Neural progenitor cell (in vitro differentiated cells): ENCODE data around the gene SLBP. TPM values are rescaled to one million over a fixed set of nuclear protein-coding genes. Genes with fewer than 3 reads are reported as not detected.

Source experiments
- DNase-seq: peaks from one replicate; pipeline ENCODE4 v3.0.0-alpha.2; 2016; ENCODE audit warnings: low spot score
- H2AFZ ChIP-seq: fragments of 200-600 bp; sonication (generic); replicated peaks from 2 replicates; pipeline ENCODE4 v1.6.1; 2016; ENCODE audit warnings: antibody characterized with exemption
- H3F3A ChIP-seq: fragments of 200-600 bp; sonication (generic); 2 replicates; pipeline ENCODE4 v1.6.1; 2016; ENCODE audit warnings: antibody characterized with exemption, low read depth
- H3K27ac ChIP-seq: fragments of 200-600 bp; sonication (generic); 2 replicates; pipeline ENCODE4 v1.5.1; 2016; ENCODE audit warnings: mild to moderate bottlenecking
- H3K27me3 ChIP-seq: fragments of 200-600 bp; sonication (generic); 2 replicates; pipeline ENCODE4 v1.6.1; 2016; ENCODE audit warnings: mild to moderate bottlenecking, moderate library complexity
- H3K36me3 ChIP-seq: fragments of 200-600 bp; sonication (generic); 2 replicates; pipeline ENCODE4 v1.5.1; 2016
- H3K4me1 ChIP-seq: fragments of 200-600 bp; sonication (generic); 2 replicates; pipeline ENCODE4 v1.6.1; 2016; ENCODE audit warnings: mixed run types
- H3K4me2 ChIP-seq: fragments of 200-600 bp; sonication (generic); 2 replicates; pipeline ENCODE4 v1.6.1; 2016
- H3K4me3 ChIP-seq: fragments of 200-600 bp; sonication (generic); 2 replicates; pipeline ENCODE4 v1.5.1; 2016
- H3K79me2 ChIP-seq: fragments of 200-600 bp; sonication (generic); 2 replicates; pipeline ENCODE4 v1.6.1; 2016; ENCODE audit warnings: low read depth
- H3K9ac ChIP-seq: fragments of 200-600 bp; sonication (generic); 2 replicates; pipeline ENCODE4 v1.6.1; 2016
- H3K9me3 ChIP-seq: fragments of 200-600 bp; sonication (generic); 2 replicates; pipeline ENCODE4 v1.5.1; 2016; ENCODE audit warnings: low read depth
- H4K20me1 ChIP-seq: fragments of 200-600 bp; sonication (generic); 2 replicates; pipeline ENCODE4 v1.6.1; 2016; ENCODE audit warnings: low read depth
- H3K27ac Mint-ChIP-seq: 3 replicates; pipeline ENCODE4 v1.8.0; 2021; ENCODE audit warnings: mixed read lengths
- H3K27me3 Mint-ChIP-seq: 2 replicates; pipeline ENCODE4 v1.8.0; 2022; ENCODE audit warnings: low read depth, mild to moderate bottlenecking, inconsistent platforms, moderate library complexity, mixed read lengths; ENCODE audit not compliant: insufficient read depth
- H3K36me3 Mint-ChIP-seq: 3 replicates; pipeline ENCODE4 v1.8.0; 2021; ENCODE audit warnings: mixed read lengths
- H3K4me1 Mint-ChIP-seq: 3 replicates; pipeline ENCODE4 v1.8.0; 2021; ENCODE audit warnings: mixed read lengths
- H3K4me3 Mint-ChIP-seq: 3 replicates; pipeline ENCODE4 v1.8.0; 2021; ENCODE audit warnings: mild to moderate bottlenecking, moderate library complexity, mixed read lengths
- H3K9me3 Mint-ChIP-seq: 3 replicates; pipeline ENCODE4 v1.8.0; 2020; ENCODE audit warnings: mixed read lengths
- CTCF ChIP-seq: fragments of 200-600 bp; sonication (generic); IDR thresholded peaks from 2 replicates; pipeline ENCODE4 v1.5.1; 2017; ENCODE audit warnings: antibody characterized with exemption, mild to moderate bottlenecking
- EZH2 ChIP-seq: fragments of 200-600 bp; sonication (generic); IDR thresholded peaks from 2 replicates; pipeline ENCODE4 v1.6.1; 2017; ENCODE audit warnings: antibody characterized with exemption, mild to moderate bottlenecking, moderate library complexity
- EZH2phosphoT487 ChIP-seq: fragments of 200-600 bp; sonication (generic); IDR thresholded peaks from 2 replicates; pipeline ENCODE4 v1.6.1; 2017; ENCODE audit warnings: antibody characterized with exemption
- total RNA-seq: library from RNA; depleted of rRNA; stranded (reverse); fragments of >200 nt; gene quantifications from 2 replicates; pipeline ENCODE4 v1.2.3, GENCODE V29; 2015; ENCODE audit warnings: low replicate concordance

Gene SLBP
- total RNA-seq, 1 donor from 2014 or later, result 119 TPM

- no peaks in the 10 kb centered on the region for H3K4me1 ChIP-seq
- H3K4me1 Mint-ChIP-seq, result no peaks in the 10 kb centered on the region
- H3K9me3 Mint-ChIP-seq, result no peaks in the 10 kb centered on the region
- H3K9ac ChIP-seq, result no peak overlapping the region
- H3K4me3 Mint-ChIP-seq, result no peak overlapping the region
- H3K4me3 ChIP-seq, result no peak overlapping the region
- H3K27me3 ChIP-seq, result no peaks in the 10 kb centered on the region
- peaks cover 4% of the 10 kb centered on the region for H3F3A ChIP-seq
- H2AFZ ChIP-seq, result no peak overlapping the region
- no peaks in the 10 kb centered on the region for H4K20me1 ChIP-seq
- no peaks in the 10 kb centered on the region for H3K36me3 ChIP-seq
- no peak for DNase-seq
- H3K4me2 ChIP-seq, result no peak overlapping the region
- no peaks in the 10 kb centered on the region for H3K79me2 ChIP-seq
- no peaks in the 10 kb centered on the region for H3K36me3 Mint-ChIP-seq
- TF ChIP-seq CTCF (no peak), EZH2 (no peak), EZH2phosphoT487 (no peak)
- no peak overlapping the region for H3K27ac ChIP-seq
- no peaks in the 10 kb centered on the region for H3K9me3 ChIP-seq
- H3K27ac Mint-ChIP-seq, result peak overlapping the region; percentile 27
- H3K27me3 Mint-ChIP-seq, result peaks cover 2% of the 10 kb centered on the region
Measured at GRCh38 chr4:1654216-1654955, 57.7 kb downstream of the SLBP start.

GRCh38 chr4:1653776-1654175, 58.3 kb downstream of the SLBP start:
- H3K9me3 ChIP-seq, result no peaks in the 10 kb centered on the region
- no peak overlapping the region for H3K9ac ChIP-seq
- H3K79me2 ChIP-seq, result no peaks in the 10 kb centered on the region
- no peak overlapping the region for H2AFZ ChIP-seq
- H3K9me3 Mint-ChIP-seq, result no peaks in the 10 kb centered on the region
- H3K4me3 Mint-ChIP-seq, result no peak overlapping the region
- H3K27ac ChIP-seq, result no peak overlapping the region
- DNase-seq, result no peak
- peaks cover 2% of the 10 kb centered on the region for H3K27me3 Mint-ChIP-seq
- H3K27me3 ChIP-seq, result no peaks in the 10 kb centered on the region
- H3K4me3 ChIP-seq, result no peak overlapping the region
- TF ChIP-seq EZH2phosphoT487 (no peak), CTCF (no peak), EZH2 (no peak)
- no peaks in the 10 kb centered on the region for H3K36me3 Mint-ChIP-seq
- no peaks in the 10 kb centered on the region for H3K4me1 ChIP-seq
- H3K4me1 Mint-ChIP-seq, result no peaks in the 10 kb centered on the region
- no peak overlapping the region for H3K4me2 ChIP-seq
- H3K27ac Mint-ChIP-seq, result no peak overlapping the region
- H4K20me1 ChIP-seq, result no peaks in the 10 kb centered on the region
- no peaks in the 10 kb centered on the region for H3K36me3 ChIP-seq
- peaks cover 4% of the 10 kb centered on the region for H3F3A ChIP-seq

GRCh38 chr4:1652088-1652487, 60.0 kb downstream of the SLBP start:
- Histone ChIP-seq H3K27me3 (no peaks in the 10 kb centered on the region), H3K4me3 (no peak overlapping the region), H3K4me2 (no peak overlapping the region), H3K36me3 (no peaks in the 10 kb centered on the region), H4K20me1 (no peaks in the 10 kb centered on the region), H3F3A (peaks cover 4% of the 10 kb centered on the region), H3K9me3 (no peaks in the 10 kb centered on the region), H3K27ac (no peak overlapping the region), H3K79me2 (no peaks in the 10 kb centered on the region), H3K9ac (no peak overlapping the region), H3K4me1 (no peaks in the 10 kb centered on the region), H2AFZ (no peak overlapping the region)
- H3K27ac Mint-ChIP-seq, result no peak overlapping the region
- no peak overlapping the region for H3K4me3 Mint-ChIP-seq
- TF ChIP-seq EZH2 (no peak), EZH2phosphoT487 (no peak), CTCF (no peak)
- H3K27me3 Mint-ChIP-seq, result peaks cover 2% of the 10 kb centered on the region
- no peaks in the 10 kb centered on the region for H3K9me3 Mint-ChIP-seq
- no peaks in the 10 kb centered on the region for H3K36me3 Mint-ChIP-seq
- no peaks in the 10 kb centered on the region for H3K4me1 Mint-ChIP-seq
- DNase-seq, result no peak
